ENCODE measurements around the gene MLLT10. TPM values are rescaled to one million over a fixed set of nuclear protein-coding genes. Genes with fewer than 3 reads are reported as not detected.
"Not testable (repeated sequence)": the region's sequence is repeated elsewhere in the genome, so short reads cannot be mapped to it uniquely, and the experiment has no call there.

The MLLT10 gene
- total and polyA plus RNA-seq, 2 experiments from 2014 or later = 16.8 to 34.9 TPM

DNA sequence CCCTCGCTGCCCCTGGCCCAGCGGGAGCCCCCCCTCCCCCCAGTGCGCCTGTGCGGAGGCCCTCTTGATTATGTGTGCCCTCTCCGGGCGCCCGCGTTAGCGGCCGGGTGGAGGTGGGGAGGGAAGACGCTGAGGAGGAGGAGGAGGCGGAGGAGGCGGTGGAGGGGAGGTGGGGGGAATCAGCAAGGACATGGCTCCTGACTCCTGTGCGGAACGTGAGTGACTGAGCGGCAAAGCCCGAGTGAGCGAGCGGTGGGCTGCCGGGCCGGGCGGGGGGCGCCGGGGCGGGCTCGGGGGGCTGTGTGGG, 201 bp downstream of the MLLT10 start:
- Histone ChIP-seq H2AFZ (peak overlapping the region; percentile 57), H3K4me3 (peak overlapping the region; percentile 65), H3K27ac (peak overlapping the region; percentile 99), H3K4me1 (ENCODE audit: insufficient read depth) (peaks cover 17% of the 10 kb centered on the region), H4K20me1 (ENCODE audit: insufficient read depth, poor library complexity, severe bottlenecking) (peaks cover 11% of the 10 kb centered on the region), H3K4me2 (peak overlapping the region; percentile 75), H3K27me3 (no peaks in the 10 kb centered on the region), H3K36me3 (replicated peaks; ENCODE audit: insufficient read depth, low read depth) (peaks cover 9% of the 10 kb centered on the region), H3K9me2 (replicated peaks; ENCODE audit: insufficient read depth) (no peaks in the 10 kb centered on the region), H3K79me2 (peaks cover 63% of the 10 kb centered on the region), H3K9me3 (ENCODE audit: low read depth) (no peaks in the 10 kb centered on the region)
- TF ChIP-seq EZH2 (IDR thresholded peaks at IDR 0.05; ENCODE audit: borderline replicate concordance) (no peak), EZH2phosphoT487 (IDR thresholded peaks at IDR 0.05; ENCODE audit: low read depth, severe bottlenecking, unreplicated experiment) (no peak)
- TF ChIP-seq, protein P1, sequence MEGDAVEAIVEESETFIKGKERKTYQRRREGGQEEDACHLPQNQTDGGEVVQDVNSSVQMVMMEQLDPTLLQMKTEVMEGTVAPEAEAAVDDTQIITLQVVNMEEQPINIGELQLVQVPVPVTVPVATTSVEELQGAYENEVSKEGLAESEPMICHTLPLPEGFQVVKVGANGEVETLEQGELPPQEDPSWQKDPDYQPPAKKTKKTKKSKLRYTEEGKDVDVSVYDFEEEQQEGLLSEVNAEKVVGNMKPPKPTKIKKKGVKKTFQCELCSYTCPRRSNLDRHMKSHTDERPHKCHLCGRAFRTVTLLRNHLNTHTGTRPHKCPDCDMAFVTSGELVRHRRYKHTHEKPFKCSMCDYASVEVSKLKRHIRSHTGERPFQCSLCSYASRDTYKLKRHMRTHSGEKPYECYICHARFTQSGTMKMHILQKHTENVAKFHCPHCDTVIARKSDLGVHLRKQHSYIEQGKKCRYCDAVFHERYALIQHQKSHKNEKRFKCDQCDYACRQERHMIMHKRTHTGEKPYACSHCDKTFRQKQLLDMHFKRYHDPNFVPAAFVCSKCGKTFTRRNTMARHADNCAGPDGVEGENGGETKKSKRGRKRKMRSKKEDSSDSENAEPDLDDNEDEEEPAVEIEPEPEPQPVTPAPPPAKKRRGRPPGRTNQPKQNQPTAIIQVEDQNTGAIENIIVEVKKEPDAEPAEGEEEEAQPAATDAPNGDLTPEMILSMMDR (IDR thresholded peaks at IDR 0.05; ENCODE audit: poor library complexity) = no peak
- no CpG with 5 or more reads among the region's 26 CpGs for WGBS (ENCODE audit: low lambda C conversion rate, missing lambda C conversion rate)
- no peak for DNase-seq (ENCODE audit: low spot score)

DNA sequence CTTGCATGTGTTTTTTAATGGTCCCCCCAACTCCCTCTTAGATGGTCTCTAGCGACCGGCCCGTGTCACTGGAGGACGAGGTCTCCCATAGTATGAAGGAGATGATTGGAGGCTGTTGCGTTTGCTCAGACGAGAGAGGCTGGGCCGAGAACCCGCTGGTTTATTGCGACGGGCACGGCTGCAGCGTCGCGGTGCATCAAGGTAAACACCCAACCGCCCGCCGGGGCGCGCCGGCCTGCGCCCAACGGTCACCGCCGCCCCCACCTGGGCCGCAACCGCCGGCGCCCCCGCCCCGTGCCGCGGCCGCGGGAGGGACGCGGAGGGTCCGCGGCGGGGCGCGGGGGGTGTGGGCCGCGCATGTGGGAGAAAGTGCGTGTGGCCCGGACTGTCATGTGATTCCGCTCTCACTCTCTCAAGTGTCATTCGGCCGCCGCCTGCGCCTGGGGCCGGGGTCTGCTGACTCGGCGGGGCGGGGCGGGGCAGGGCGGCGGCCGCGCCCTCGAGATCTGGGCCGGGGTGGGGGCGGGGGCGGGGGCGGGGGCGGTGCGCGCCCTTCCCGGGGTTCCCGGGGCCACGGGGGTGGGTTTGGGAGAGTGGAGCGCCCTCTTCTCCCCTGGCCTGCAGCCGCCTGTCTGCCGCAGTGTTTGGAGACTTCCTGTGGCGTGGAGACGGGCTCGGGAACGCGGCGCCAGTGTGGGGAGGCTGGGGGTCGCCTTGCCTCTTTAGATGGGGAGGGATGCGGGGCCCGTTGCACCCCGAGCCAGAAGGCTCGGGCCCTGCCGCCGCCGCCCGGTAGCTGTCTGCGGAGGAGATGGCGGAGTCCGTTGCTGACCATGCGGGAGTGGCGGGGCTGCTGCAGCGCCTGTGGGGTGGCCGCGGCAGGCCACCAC, 817 bp downstream of the MLLT10 start:
- H3K9me3 ChIP-seq (ENCODE audit: low read depth) = no peaks in the 10 kb centered on the region
- peaks cover 11% of the 10 kb centered on the region for H4K20me1 ChIP-seq (ENCODE audit: insufficient read depth, poor library complexity, severe bottlenecking)
- peak overlapping the region; percentile 88 for H3K4me2 ChIP-seq
- peaks cover 63% of the 10 kb centered on the region for H3K79me2 ChIP-seq
- peak; percentile 83 for DNase-seq (ENCODE audit: low spot score)
- H3K36me3 ChIP-seq (replicated peaks; ENCODE audit: insufficient read depth, low read depth) = peaks cover 9% of the 10 kb centered on the region
- peak overlapping the region; percentile 65 for H3K4me3 ChIP-seq
- H3K27ac ChIP-seq = peak overlapping the region; percentile 99
- no peaks in the 10 kb centered on the region for H3K9me2 ChIP-seq (replicated peaks; ENCODE audit: insufficient read depth)
- H3K4me1 ChIP-seq (ENCODE audit: insufficient read depth) = peaks cover 17% of the 10 kb centered on the region
- TF ChIP-seq EZH2 (IDR thresholded peaks at IDR 0.05; ENCODE audit: borderline replicate concordance) (no peak), EZH2phosphoT487 (IDR thresholded peaks at IDR 0.05; ENCODE audit: low read depth, severe bottlenecking, unreplicated experiment) (no peak)
- TF ChIP-seq, protein P1 (IDR thresholded peaks at IDR 0.05; ENCODE audit: poor library complexity) = no peak
- WGBS (ENCODE audit: low lambda C conversion rate, missing lambda C conversion rate) = 3% methylated on average over 36 of the region's 96 CpGs
- peak overlapping the region; percentile 57 for H2AFZ ChIP-seq
- H3K27me3 ChIP-seq = no peaks in the 10 kb centered on the region

DNA sequence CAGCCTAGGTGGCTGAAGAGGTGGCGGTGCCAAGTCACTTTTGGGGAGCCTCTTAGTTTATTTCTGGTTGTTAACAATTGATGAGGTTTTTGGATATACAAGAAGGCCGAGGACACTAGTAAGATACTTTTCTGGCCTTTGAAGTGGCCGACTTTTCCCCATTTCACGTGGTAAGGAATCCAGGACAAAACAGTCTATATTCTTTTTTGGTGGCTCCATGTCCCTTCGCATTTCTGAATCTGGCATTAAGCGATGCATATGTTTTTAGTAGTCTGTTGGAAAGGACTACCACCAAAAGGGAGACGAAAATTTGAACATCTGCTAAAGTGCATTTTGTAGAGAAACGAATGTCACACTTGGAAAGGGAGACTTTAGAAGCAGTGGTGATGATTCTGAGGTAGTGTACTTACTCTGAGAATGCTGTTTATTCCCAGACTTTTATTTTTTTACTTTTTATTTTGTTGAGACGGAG, 1.5 kb downstream of the MLLT10 start:
- peaks cover 17% of the 10 kb centered on the region for H3K4me1 ChIP-seq (ENCODE audit: insufficient read depth)
- H3K36me3 ChIP-seq (replicated peaks; ENCODE audit: insufficient read depth, low read depth) = peaks cover 9% of the 10 kb centered on the region
- H3K27me3 ChIP-seq = no peaks in the 10 kb centered on the region
- DNase-seq (ENCODE audit: low spot score) = no peak
- H3K79me2 ChIP-seq = peaks cover 61% of the 10 kb centered on the region
- H3K9me3 ChIP-seq (ENCODE audit: low read depth) = no peaks in the 10 kb centered on the region
- TF ChIP-seq EZH2 (IDR thresholded peaks at IDR 0.05; ENCODE audit: borderline replicate concordance) (no peak), EZH2phosphoT487 (IDR thresholded peaks at IDR 0.05; ENCODE audit: low read depth, severe bottlenecking, unreplicated experiment) (no peak)
- TF ChIP-seq, protein P1 (IDR thresholded peaks at IDR 0.05; ENCODE audit: poor library complexity) = no peak
- WGBS (ENCODE audit: low lambda C conversion rate, missing lambda C conversion rate) = 36% methylated on average over 9 of the region's 9 CpGs
- H3K4me2 ChIP-seq = peak overlapping the region; percentile 88
- no peaks in the 10 kb centered on the region for H3K9me2 ChIP-seq (replicated peaks; ENCODE audit: insufficient read depth)
- peak overlapping the region; percentile 99 for H3K27ac ChIP-seq
- H3K4me3 ChIP-seq = peak overlapping the region; percentile 50
- no peak overlapping the region for H2AFZ ChIP-seq
- peaks cover 11% of the 10 kb centered on the region for H4K20me1 ChIP-seq (ENCODE audit: insufficient read depth, poor library complexity, severe bottlenecking)

DNA sequence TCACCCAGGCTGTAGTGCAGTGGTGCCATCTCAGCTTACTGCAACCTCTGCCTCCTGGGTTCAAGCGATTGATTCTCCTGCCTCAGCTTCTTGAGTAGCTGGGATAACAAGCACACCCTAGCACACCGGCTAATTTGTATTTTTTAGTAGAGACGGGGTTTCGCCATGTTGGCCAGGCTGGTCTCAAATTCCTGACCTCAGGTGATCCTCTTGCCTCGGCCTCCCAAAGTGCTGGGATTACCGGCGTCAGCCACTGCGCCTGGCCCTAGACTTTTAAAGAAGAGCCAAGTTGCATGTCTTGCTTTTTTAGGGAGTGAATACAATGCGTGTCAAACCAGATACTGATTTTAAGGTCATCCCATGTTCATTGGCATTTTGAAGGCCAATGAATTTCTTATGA, 1.9 kb downstream of the MLLT10 start:
- Histone ChIP-seq H3K4me1 (ENCODE audit: insufficient read depth) (peaks cover 17% of the 10 kb centered on the region), H3K79me2 (peaks cover 61% of the 10 kb centered on the region), H4K20me1 (ENCODE audit: insufficient read depth, poor library complexity, severe bottlenecking) (peaks cover 11% of the 10 kb centered on the region), H3K27ac (peak overlapping the region; percentile 99), H3K4me2 (peak overlapping the region; percentile 88)
- WGBS (ENCODE audit: low lambda C conversion rate, missing lambda C conversion rate) = 88% methylated on average over 9 of the region's 9 CpGs
- H2AFZ ChIP-seq; H3K4me3 ChIP-seq; DNase-seq (ENCODE audit: low spot score); H3K9me2 ChIP-seq (replicated peaks; ENCODE audit: insufficient read depth); H3K9me3 ChIP-seq (ENCODE audit: low read depth); H3K27me3 ChIP-seq; H3K36me3 ChIP-seq (replicated peaks; ENCODE audit: insufficient read depth, low read depth): not testable (repeated sequence)

Data from hepatocyte (in vitro differentiated cells).